NCI-H2029 treated with DMSO at 0.1 percent for 48 hours (cell line): ENCODE data around the gene PI4KA.
"Not testable (repeated sequence)": the region's sequence is repeated elsewhere in the genome, so short reads cannot be mapped to it uniquely, and the experiment has no call there.

Experiments used
- DNase-seq: peaks from one replicate; lab custom pipeline; 2025; lab: John Stamatoyannopoulos, UW

The PI4KA gene

GRCh38 chr22:20776624-20777405, 81.8 kb downstream of the PI4KA start:
- peak; percentile 51 for DNase-seq

- DNase-seq, result no peak
Measured at GRCh38 chr22:20775342-20775895, 83.2 kb downstream of the PI4KA start.

- DNase-seq, result no peak
Measured at GRCh38 chr22:20774882-20775281, 83.7 kb downstream of the PI4KA start.

GRCh38 chr22:20773793-20774212, 84.8 kb downstream of the PI4KA start, which contains the start of gene SERPIND1:
Gene SERPIND1, plus strand, starts transcription at chr22:20774113. Its CDS starts 5,200 bp downstream, at chr22:20779313.
- no peak for DNase-seq

- no peak for DNase-seq
Measured at GRCh38 chr22:20771918-20772625, 86.5 kb downstream of the PI4KA start.

- not testable (repeated sequence) for DNase-seq
Measured at GRCh38 chr22:20769496-20769826, 89.2 kb downstream of the PI4KA start.

- no peak for DNase-seq
Measured at GRCh38 chr22:20766530-20766929, 92.1 kb downstream of the PI4KA start.

- DNase-seq, result no peak
Measured at GRCh38 chr22:20765938-20766337, 92.7 kb downstream of the PI4KA start.

- DNase-seq, result no peak
Measured at GRCh38 chr22:20764729-20765128, 93.9 kb downstream of the PI4KA start.

GRCh38 chr22:20764471-20764720, 94.2 kb downstream of the PI4KA start:
- DNase-seq, result no peak

GRCh38 chr22:20763630-20764470, 94.8 kb downstream of the PI4KA start:
- no peak for DNase-seq

- no peak for DNase-seq
Measured at GRCh38 chr22:20762233-20762796, 96.3 kb downstream of the PI4KA start.

GRCh38 chr22:20761536-20761935, 97.1 kb downstream of the PI4KA start:
- DNase-seq, result no peak

- DNase-seq, result no peak
Measured at GRCh38 chr22:20760084-20760483, 98.5 kb downstream of the PI4KA start.

GRCh38 chr22:20758688-20759087, 99.9 kb downstream of the PI4KA start:
- no peak for DNase-seq

GRCh38 chr22:20756846-20757245, 101.8 kb downstream of the PI4KA start:
- no peak for DNase-seq

- DNase-seq, result no peak
Measured at GRCh38 chr22:20752873-20753272, 105.7 kb downstream of the PI4KA start.

- DNase-seq, result no peak
Measured at GRCh38 chr22:20752104-20752741, 106.4 kb downstream of the PI4KA start.

- no peak for DNase-seq
Measured at GRCh38 chr22:20751185-20751851, 107.3 kb downstream of the PI4KA start.

- DNase-seq, result peak; percentile 69
Measured at GRCh38 chr22:20750461-20751184, 108.0 kb downstream of the PI4KA start.
